ENCODE measurements around the gene PARP16. TPM values are rescaled to one million over a fixed set of nuclear protein-coding genes. Genes with fewer than 3 reads are reported as not detected.

The PARP16 gene
- polyA plus RNA-seq, 2 of the 4 experiments (the other 2 are of a cell fraction) = 7.5 to 9.8 TPM

- ATAC-seq (no peak), FAIRE-seq (no peak), DNase-seq (ENCODE audit: low read depth in 1 of 2, low spot score in 1 of 2) (no peak)
- ChIA-PET CTCF (interaction anchor here (1.3 to 3.7 kb wide), 5 partner anchors 9 to 61 kb away, joined by 3 to 35 read pairs (median 5); no protein-coding TSS in a partner anchor), POLR2A (interaction anchor here (1.5 kb wide), 1 partner anchor 95 kb away, joined by 6 read pairs; the partner anchor contains the start of gene RNU5B-1)
- Histone ChIP-seq H3K27ac (0 out of 6 replicates have a peak overlapping the region, but pooled peaks of 1 of the 2 experiments have one; percentile 2), H3K4me1 (peaks cover 7% of the 10 kb centered on the region; the same call in 1 of the 3 replicates), H3K4me2 (no peak overlapping the region), H3K4me3 (no peak overlapping the region), H3K9me3 (no peaks in the 10 kb centered on the region)
- TF ChIP-seq HOXB13 (CRISPR knock-in tag; IDR thresholded peaks at IDR 0.05; ENCODE audit: low read depth) (no peak), KDM1A (IDR thresholded peaks at IDR 0.05; ENCODE audit: low read depth) (no peak), NR3C1 (IDR thresholded peaks at IDR 0.05) (no peak), FOSL2 (IDR thresholded peaks at IDR 0.05) (no peak), FOSL2 (CRISPR knock-in tag; IDR thresholded peaks at IDR 0.05) (no peak), JUN (IDR thresholded peaks at IDR 0.05) (no peak), POLR2AphosphoS2 (conservative IDR thresholded peaks at IDR 0.05; ENCODE audit: low read length) (no peak), NFE2L2 (conservative IDR thresholded peaks at IDR 0.05; ENCODE audit: low read length) (no peak), RNF2 (IDR thresholded peaks at IDR 0.05; ENCODE audit: borderline replicate concordance, low read depth) (no peak), CBX2 (IDR thresholded peaks at IDR 0.05; ENCODE audit: borderline replicate concordance, low read depth) (no peak), REST (IDR thresholded peaks at IDR 0.05) (no peak), CHD4 (IDR thresholded peaks at IDR 0.05; ENCODE audit: borderline replicate concordance) (no peak), MAX (IDR thresholded peaks at IDR 0.05) (no peak), RARB (CRISPR knock-in tag; IDR thresholded peaks at IDR 0.05) (no peak), ATOH8 (CRISPR knock-in tag; IDR thresholded peaks at IDR 0.05; ENCODE audit: low read depth) (no peak), HES2 (IDR thresholded peaks at IDR 0.05) (no peak), HOXB5 (CRISPR knock-in tag; IDR thresholded peaks at IDR 0.05) (no peak), POLR2A (IDR thresholded peaks at IDR 0.05; ENCODE audit: low read length) (no peak)
- 90% methylated on average over 17 of the region's 17 CpGs for WGBS (ENCODE audit: missing lambda C conversion rate)
These were observed 76.7 kb downstream of the PARP16 start for GRCh38 chr15:65209701-65210643.

- FAIRE-seq (no peak), DNase-seq (ENCODE audit: low read depth in 1 of 2, low spot score in 1 of 2) (no peak), ATAC-seq (no peak)
- H3K9me3 ChIP-seq = no peaks in the 10 kb centered on the region
- no peak overlapping the region for H3K4me2 ChIP-seq
- WGBS (ENCODE audit: missing lambda C conversion rate) = 93% methylated on average over 2 of the region's 2 CpGs
- TF ChIP-seq CEBPB (IDR thresholded peaks at IDR 0.05) (no peak), ESRRA (IDR thresholded peaks at IDR 0.05; ENCODE audit: borderline replicate concordance, low read length) (no peak), ZFP36 (IDR thresholded peaks at IDR 0.05; ENCODE audit: borderline replicate concordance, partially characterized antibody) (no peak), SMC3 (IDR thresholded peaks at IDR 0.05) (no peak), RCOR1 (IDR thresholded peaks at IDR 0.05; ENCODE audit: low read depth, low read length) (no peak), POLR2AphosphoS2 (conservative IDR thresholded peaks at IDR 0.05; ENCODE audit: low read length) (no peak), ZSCAN20 (CRISPR knock-in tag; IDR thresholded peaks at IDR 0.05) (no peak), PBX3 (IDR thresholded peaks at IDR 0.05) (no peak)
- POLR2A ChIA-PET = interaction anchor here (0.6 to 1.5 kb wide), 3 partner anchors 23 to 1918 kb away, joined by 3 to 6 read pairs (median 4); partner anchors contain the start of genes CLPX and RNU5B-1
- H3K27ac ChIP-seq = no peak overlapping the region
- H3K4me1 ChIP-seq = peaks cover 7% of the 10 kb centered on the region; the same call in 1 of the 3 replicates
- no peak overlapping the region for H3K4me3 ChIP-seq
- CTCF ChIA-PET = interaction anchor here (0.6 to 3.7 kb wide), 14 partner anchors 9 to 1409 kb away, joined by 3 to 35 read pairs (median 5); partner anchors contain the start of gene CLPX
These were observed 78.0 kb downstream of the PARP16 start for GRCh38 chr15:65208647-65209046.
